Forelimb muscle (tissue), 1 donor: ENCODE results near the gene CFAP99. TPM values are rescaled to one million over a fixed set of nuclear protein-coding genes. Genes with fewer than 3 reads are reported as not detected.

Experiments
- DNase-seq: peaks from one replicate; pipeline ENCODE4 v3.0.0-alpha.2; 2013; ENCODE audit warnings: low read depth
- polyA plus RNA-seq: library from polyadenylated mRNA; unstranded; fragments of 120-200 nt; gene quantifications from one replicate; pipeline ENCODE4 v1.2.1, GENCODE V29; 2013; ENCODE audit not compliant: insufficient read length

The CFAP99 gene
- polyA plus RNA-seq, 1 donor: 0.15 TPM

- no peak for DNase-seq
Observed at GRCh38 chr4:2411786-2412510, 6.8 kb upstream of the CFAP99 start.

DNA sequence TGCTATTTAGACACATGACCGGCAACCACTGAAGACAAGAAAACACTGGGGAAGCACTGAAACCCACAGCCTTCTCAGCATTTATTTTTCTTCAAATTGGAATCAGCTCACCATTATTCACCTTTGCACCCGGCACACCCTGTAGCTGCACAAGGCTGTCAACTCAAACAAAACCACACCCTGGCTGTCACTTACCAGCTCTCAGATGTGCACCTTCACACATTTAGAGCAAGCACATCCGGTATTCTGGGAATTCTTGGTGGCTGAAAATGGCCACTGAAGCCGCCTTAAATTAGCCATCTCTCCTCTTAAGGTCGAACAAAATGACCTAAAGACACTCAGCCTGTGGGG lies 6.2 kb upstream of the CFAP99 start:
- no peak for DNase-seq

DNA sequence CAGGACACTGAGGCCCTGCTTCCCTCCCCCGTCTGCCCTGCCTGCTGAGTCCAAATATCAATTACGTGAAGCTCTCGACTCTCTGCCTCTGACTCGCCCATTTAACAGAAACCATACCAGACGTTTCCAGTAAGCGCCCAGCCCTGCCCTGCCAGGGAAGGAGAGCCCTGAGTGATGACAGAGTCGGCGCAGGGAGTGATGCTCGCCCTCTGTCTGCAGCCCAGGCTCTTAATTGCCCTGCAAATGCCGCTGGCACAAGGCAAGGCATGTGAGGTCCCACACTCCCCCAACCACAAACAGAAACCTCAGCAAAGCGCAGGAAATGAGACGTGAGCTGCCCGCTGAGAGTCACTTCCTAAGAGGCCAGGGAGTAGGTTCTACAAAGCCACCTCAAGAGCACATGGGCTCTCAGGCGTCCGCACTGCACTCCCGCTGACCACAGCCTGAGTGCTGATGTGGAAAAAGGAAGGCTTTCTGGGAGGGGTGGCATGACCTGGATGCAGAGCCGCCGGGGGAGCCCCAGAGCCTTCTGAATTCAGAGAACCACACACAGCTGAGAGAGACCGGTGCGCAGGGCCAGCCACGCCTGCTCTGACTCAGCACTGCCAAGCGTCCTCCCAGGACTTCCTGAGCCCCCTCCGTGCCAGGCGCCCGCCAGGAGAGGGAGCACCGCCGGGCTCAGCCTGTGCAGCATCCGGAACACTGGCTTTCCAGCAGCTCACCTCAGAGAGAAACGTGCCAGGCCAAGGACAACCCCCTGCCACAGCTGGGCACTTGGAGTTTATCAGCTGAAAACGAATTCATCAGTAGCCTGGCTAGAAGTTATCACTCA lies 5.7 kb upstream of the CFAP99 start:
- DNase-seq: no peak

GRCh38 chr4:2413821-2414610 lies 4.7 kb upstream of the CFAP99 start:
- DNase-seq: no peak

DNA sequence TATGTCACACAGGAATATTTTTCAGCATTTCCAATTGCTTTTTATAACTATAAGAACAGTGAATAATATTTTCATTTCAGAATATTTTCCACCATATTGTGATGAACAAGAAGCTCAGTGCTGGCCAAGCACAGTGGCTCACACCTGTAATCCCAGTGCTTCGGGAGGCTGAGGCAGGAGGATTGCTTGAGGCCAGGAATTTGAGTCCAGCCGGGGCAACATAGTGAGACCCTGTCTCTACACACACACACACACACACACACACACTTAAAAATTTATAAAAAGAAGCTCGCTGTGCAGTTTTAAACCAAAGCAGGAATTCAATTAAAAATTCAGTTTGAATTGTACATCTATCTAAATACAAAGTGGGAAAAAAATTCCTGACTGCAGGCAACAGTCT lies 3.5 kb upstream of the CFAP99 start:
- no peak for DNase-seq

- DNase-seq: no peak
Observed at GRCh38 chr4:2415881-2416563, 2.7 kb upstream of the CFAP99 start.

DNA sequence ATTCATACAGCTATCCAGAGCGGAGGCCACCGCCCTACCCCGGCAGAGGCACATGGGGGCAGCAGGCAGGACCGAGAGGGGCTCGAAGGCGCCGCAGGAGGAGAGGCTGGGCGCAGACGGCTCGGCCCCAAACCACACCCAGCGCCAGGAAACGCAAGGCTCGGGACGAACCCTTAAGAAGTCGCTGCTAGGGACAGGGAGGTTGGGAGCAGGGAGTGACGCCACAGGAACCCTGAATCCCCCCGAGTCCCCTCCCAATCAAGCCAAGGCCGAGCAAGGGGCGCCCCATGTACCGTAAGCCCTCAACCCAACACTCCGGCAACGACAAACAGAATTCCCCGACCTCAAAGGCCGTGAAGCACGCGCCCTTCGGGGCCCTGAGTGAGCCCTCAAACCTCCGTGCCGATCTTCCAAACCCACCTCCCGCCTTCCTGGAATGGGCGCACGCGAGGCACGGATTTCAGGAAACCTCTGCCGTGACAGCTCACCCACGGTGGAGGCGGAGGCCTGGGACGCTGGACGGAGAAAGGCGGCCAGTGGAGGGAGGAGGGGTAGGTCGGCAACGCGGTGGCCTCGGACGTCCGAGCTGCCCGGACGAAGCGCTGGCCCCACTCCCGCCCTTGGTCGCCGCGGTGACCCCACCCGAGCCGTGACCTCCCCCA lies 2.1 kb upstream of the CFAP99 start:
- no peak for DNase-seq

GRCh38 chr4:2417226-2417764 lies 1.5 kb upstream of the CFAP99 start:
- DNase-seq: no peak

- DNase-seq: no peak
Observed at GRCh38 chr4:2417765-2418649, 748 bp upstream of the CFAP99 start, which contains the start of gene ZFYVE28. ZFYVE28 (minus strand) TSS chr4:2418645; CDS start chr4:2418323, 322 bp downstream.

GRCh38 chr4:2419814-2420213 lies 1.1 kb downstream of the CFAP99 start:
- no peak for DNase-seq

- no peak for DNase-seq
Observed at GRCh38 chr4:2421928-2422327, 3.2 kb downstream of the CFAP99 start.

DNA sequence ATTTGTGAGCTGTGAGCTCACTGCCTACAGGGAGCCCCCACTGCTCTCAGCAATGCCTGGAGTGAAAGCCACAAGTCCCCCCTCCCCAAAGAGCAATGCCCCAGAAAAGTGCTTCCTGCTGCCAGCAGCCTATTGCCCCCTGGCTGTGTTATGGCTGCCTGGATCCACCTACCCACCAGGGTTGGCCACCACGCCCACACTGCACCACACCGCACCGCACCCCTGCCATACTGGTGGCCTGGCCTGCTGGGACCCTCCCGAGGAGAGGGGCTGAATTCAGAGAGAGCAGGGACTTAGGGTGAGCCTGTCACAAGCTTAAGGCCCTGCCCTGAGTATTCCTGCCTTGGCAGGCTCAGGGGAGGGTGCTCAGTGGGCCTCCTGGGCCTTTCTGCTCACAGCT lies 4.3 kb downstream of the CFAP99 start:
- no peak for DNase-seq

DNA sequence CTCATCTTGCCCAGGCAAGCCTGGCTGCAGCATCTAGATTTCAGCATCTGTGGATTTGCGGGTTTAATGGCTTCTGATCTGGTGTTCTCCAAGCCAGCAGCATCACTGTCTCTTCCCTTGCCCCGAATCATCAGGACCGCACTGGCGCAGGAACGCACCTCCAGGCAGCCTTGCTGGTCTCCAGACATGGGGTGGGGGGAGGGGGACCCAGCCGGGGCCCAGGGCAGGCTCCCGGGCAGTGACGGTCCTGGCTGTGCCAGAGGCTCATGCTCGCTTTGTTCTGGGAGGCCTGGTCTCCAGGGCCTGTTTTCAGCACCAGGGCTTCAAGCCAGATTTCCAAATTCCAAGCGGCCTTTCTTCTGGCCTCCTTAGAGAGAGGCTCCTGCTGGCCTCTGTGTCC lies 4.9 kb downstream of the CFAP99 start:
- no peak for DNase-seq

DNA sequence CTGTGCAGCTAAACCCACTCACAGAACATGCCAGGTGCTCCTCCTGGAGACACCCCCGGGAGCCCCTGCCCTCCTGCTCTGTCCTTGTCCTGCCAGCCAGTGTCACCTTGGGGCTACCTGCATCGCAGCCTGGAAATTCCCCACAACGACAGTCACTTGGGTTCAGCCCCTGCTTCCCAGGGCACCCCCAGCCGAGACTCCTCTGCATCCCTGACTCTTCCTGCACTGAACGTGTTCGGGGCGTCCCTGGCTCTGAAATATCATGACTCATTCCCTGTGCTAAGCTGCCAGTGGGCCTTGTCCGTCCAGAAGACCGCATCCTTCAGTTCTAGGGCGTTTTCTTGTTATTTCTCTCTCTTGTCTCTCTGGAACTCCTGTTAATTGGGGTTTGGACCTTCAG lies 5.8 kb downstream of the CFAP99 start:
- no peak for DNase-seq

DNA sequence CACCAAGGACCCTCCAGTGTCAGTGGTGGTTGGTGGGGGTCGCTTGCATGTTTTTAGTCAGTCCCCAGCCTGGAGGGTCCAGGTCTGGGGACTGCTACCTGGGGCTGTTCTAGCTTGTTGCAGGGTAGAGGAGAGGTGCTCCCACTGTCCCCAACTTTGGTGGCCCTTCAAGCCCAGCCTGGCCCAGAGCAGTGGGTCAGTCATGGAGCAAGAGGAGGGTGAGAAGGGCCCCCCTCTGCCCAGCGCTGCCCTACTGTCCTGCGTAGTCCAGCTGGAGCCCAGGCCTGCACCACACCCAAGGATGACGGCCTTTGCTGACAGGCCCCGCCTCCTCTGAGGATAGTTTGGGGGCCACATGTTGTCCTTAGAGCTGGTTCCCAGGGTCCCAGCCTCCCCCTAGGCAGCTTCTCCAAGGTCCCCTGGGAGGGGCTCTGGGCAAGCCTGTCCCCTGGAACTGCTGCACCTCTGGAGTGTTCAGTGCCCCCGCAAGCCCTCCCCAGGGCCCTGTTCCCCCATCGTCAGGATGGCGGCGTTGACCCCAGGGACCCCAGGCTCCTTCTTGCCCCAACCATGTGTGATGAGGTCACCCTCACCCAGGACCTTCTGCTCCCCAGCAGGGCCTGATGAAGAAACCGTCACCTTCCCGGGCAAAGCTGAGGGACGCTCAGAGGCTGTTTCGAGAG lies 6.8 kb downstream of the CFAP99 start:
- no peak for DNase-seq

GRCh38 chr4:2426069-2426397 lies 7.3 kb downstream of the CFAP99 start:
- DNase-seq: no peak

GRCh38 chr4:2426711-2427275 lies 8.0 kb downstream of the CFAP99 start:
- no peak for DNase-seq

DNA sequence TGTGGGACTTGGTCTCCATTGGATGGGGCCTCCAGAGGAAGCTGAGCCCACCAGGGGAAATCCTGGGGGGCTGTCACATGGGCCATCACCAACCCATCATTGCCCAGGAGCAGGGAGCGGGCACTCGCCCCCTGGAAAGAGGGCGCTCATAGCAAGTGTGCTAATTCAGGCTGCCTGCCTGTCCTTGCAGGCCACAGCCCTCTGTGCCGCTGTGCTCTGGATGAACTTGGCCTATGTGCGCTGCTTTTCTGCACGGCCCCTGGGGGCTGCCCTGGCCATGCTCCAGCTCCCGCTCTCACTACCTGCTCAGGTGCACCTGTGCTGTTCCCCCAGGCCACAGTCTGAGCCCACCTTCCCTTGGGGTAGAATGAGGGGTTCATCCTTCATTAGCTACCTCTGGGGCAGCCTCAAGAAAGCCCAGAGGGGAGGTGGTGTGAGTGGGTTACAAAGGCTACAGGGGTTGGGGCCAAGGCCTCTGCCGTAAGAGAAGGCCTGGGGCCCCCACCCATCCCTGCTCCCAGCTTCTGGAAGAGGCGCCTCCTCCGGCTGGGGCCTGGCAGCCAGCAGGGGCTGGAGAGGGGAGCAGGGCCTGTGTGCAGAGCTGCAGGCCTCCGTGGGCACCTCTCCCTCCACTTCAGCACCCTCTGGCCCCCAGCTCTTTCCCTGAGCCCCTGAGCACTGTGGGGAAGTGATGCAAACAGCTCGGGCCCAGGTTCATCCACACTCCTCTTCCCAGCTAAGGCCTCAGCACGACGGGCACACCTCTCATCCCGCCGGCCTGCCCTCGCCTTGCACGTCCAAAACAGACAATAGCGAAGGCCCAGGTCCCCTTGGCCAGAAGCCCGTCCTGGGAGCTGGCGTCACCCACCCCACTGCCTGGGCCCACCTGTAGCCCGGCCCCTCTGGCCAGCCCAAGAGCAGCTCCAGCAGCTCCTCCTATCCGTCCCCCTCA lies 8.9 kb downstream of the CFAP99 start:
- no peak for DNase-seq
